GM12891 (cell line): Measurements from ENCODE around the gene AP2M1.

Experiments used
- POLR2A ChIP-seq: IDR thresholded peaks from 2 replicates; pipeline ENCODE4 v1.6.1; 2011; ENCODE audit warnings: low read depth, low read length, control low read depth
- SPI1 ChIP-seq: IDR thresholded peaks from 2 replicates; pipeline ENCODE4 v1.6.1; 2011; ENCODE audit warnings: low read depth, low read length, control low read depth
- TAF1 ChIP-seq: IDR thresholded peaks from 2 replicates; pipeline ENCODE4 v1.6.1; 2011; ENCODE audit warnings: low read depth, low read length, control low read depth

DNA sequence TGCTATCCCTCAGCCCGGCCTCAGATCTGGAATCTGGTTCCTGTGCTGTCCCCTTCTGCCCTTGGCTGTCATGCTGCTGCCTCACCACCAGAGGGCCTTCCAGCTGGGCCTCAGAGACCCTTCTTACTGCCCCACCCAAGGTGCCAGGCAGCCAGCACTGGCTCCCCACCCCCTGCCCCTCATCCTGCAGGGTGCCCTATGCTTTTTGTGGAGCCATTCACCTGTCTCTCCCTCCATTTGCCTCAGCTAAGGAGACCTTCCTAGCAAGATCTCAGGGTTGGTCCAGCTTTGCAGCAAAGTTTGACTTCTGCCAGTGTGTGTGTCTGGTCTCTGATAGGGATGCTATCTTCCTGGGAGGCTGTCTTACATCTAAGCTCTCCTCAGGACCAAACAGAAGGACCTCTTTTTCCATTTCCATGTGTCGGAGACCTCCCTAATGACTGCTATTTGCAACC lies 52.9 kb downstream of the AP2M1 start:
- TF ChIP-seq TAF1, result no peak
- no peak for TF ChIP-seq SPI1
- TF ChIP-seq POLR2A, result no peak
